ENCODE results near the gene CPT1B. TPM values are rescaled to one million over a fixed set of nuclear protein-coding genes. Genes with fewer than 3 reads are reported as not detected.
"Not testable (repeated sequence)": the region's sequence is repeated elsewhere in the genome, so short reads cannot be mapped to it uniquely, and the experiment has no call there.

The CPT1B gene
- total and polyA plus RNA-seq, 2 donors (not counting 1 experiment from before 2014, with no cell fraction given) = 55.0 to 109 TPM

GRCh38 chr22:50609599-50609998 lies 31.4 kb upstream of the CPT1B start:
- ChIA-PET CTCF (no interaction called here), POLR2A (no interaction called here)
- Histone ChIP-seq H3K9ac (ENCODE audit: low read length) (no peak overlapping the region), H3K36me3 (replicated peaks in 1 of 2; ENCODE audit: control extremely low read depth in 1 of 2, control insufficient read depth in 1 of 2, extremely low read depth in 1 of 2, insufficient read depth in 2 of 2, low read length in 1 of 2) (no peaks in the 10 kb centered on the region), H3K79me2 (ENCODE audit: control insufficient read depth, insufficient read depth, low read length) (no peaks in the 10 kb centered on the region), H3K4me3 (ENCODE audit: control extremely low read depth in 1 of 5, extremely low read depth in 1 of 5, insufficient read depth in 1 of 5, low read depth in 2 of 5, low read length in 4 of 5) (no peak overlapping the region), H3K4me2 (replicated peaks; ENCODE audit: low read depth, low read length, poor library complexity, severe bottlenecking) (no peak overlapping the region), H4K20me1 (ENCODE audit: control insufficient read depth, insufficient read depth, low read length, poor library complexity, severe bottlenecking) (no peaks in the 10 kb centered on the region), H2AFZ (ENCODE audit: insufficient read depth, low read depth, low read length, poor library complexity, severe bottlenecking) (no peak overlapping the region), H3K9me3 (ENCODE audit: control extremely low read depth in 1 of 3, control insufficient read depth in 2 of 3, insufficient read depth in 1 of 3, low read length in 2 of 3) (peaks cover 0 to 9% (median 0%) of the 10 kb centered on the region in 3 donors), H3K4me1 (ENCODE audit: control insufficient read depth in 2 of 2, insufficient read depth in 2 of 2, low read length in 2 of 2) (no peaks in the 10 kb centered on the region), H3K27ac (ENCODE audit: low read length in 2 of 2) (no peak overlapping the region), H3K27me3 (replicated peaks in 1 of 4; ENCODE audit: control extremely low read depth in 1 of 4, control insufficient read depth in 3 of 4, insufficient read depth in 4 of 4, low read length in 3 of 4) (peaks cover 0 to 46% (median 3%) of the 10 kb centered on the region in 4 experiments)
- peaks cover 1% of the 10 kb centered on the region for H3K4me1 Mint-ChIP-seq
- no peak overlapping the region for H3K27ac Mint-ChIP-seq
- ATAC-seq (ENCODE audit: low read depth) = no peak
- peaks cover 43% of the 10 kb centered on the region for H3K27me3 Mint-ChIP-seq
- no peaks in the 10 kb centered on the region for H3K9me3 Mint-ChIP-seq (ENCODE audit: insufficient read depth)
- TF ChIP-seq CTCF (IDR thresholded peaks at IDR 0.05) (no peak), EZH2 (IDR thresholded peaks at IDR 0.05; ENCODE audit: borderline replicate concordance, insufficient read depth, low read depth, low read length, poor library complexity, severe bottlenecking) (no peak)
- intact Hi-C loops (cut with micrococcal nuclease) = no loop called here
- H3K4me3 Mint-ChIP-seq = no peak overlapping the region
- DNase-seq = no peak
- 90% methylated on average over 12 of the region's 12 CpGs for WGBS (ENCODE audit: insufficient coverage)

GRCh38 chr22:50608996-50609395 lies 30.8 kb upstream of the CPT1B start:
- Mint-ChIP-seq H3K4me3 (no peak overlapping the region), H3K4me1 (peaks cover 1% of the 10 kb centered on the region), H3K27ac (no peak overlapping the region), H3K27me3 (peaks cover 43% of the 10 kb centered on the region), H3K9me3 (ENCODE audit: insufficient read depth) (no peaks in the 10 kb centered on the region)
- Histone ChIP-seq H3K27ac (ENCODE audit: low read length in 2 of 2) (no peak overlapping the region), H4K20me1 (ENCODE audit: control insufficient read depth, insufficient read depth, low read length, poor library complexity, severe bottlenecking) (no peaks in the 10 kb centered on the region), H3K27me3 (replicated peaks in 1 of 4; ENCODE audit: control extremely low read depth in 1 of 4, control insufficient read depth in 3 of 4, insufficient read depth in 4 of 4, low read length in 3 of 4) (peaks cover 0 to 46% (median 3%) of the 10 kb centered on the region in 4 experiments), H3K4me1 (ENCODE audit: control insufficient read depth in 2 of 2, insufficient read depth in 2 of 2, low read length in 2 of 2) (no peaks in the 10 kb centered on the region), H3K4me2 (replicated peaks; ENCODE audit: low read depth, low read length, poor library complexity, severe bottlenecking) (no peak overlapping the region), H2AFZ (ENCODE audit: insufficient read depth, low read depth, low read length, poor library complexity, severe bottlenecking) (no peak overlapping the region), H3K9me3 (ENCODE audit: control extremely low read depth in 1 of 3, control insufficient read depth in 2 of 3, insufficient read depth in 1 of 3, low read length in 2 of 3) (peaks cover 0 to 9% (median 0%) of the 10 kb centered on the region in 3 donors), H3K9ac (ENCODE audit: low read length) (no peak overlapping the region), H3K4me3 (ENCODE audit: control extremely low read depth in 1 of 5, extremely low read depth in 1 of 5, insufficient read depth in 1 of 5, low read depth in 2 of 5, low read length in 4 of 5) (no peak overlapping the region), H3K79me2 (ENCODE audit: control insufficient read depth, insufficient read depth, low read length) (no peaks in the 10 kb centered on the region), H3K36me3 (replicated peaks in 1 of 2; ENCODE audit: control extremely low read depth in 1 of 2, control insufficient read depth in 1 of 2, extremely low read depth in 1 of 2, insufficient read depth in 2 of 2, low read length in 1 of 2) (no peaks in the 10 kb centered on the region)
- intact Hi-C loops (cut with micrococcal nuclease) = no loop called here
- no peak for TF ChIP-seq CTCF (IDR thresholded peaks at IDR 0.05)
- no peak for TF ChIP-seq EZH2 (IDR thresholded peaks at IDR 0.05; ENCODE audit: borderline replicate concordance, insufficient read depth, low read depth, low read length, poor library complexity, severe bottlenecking)
- WGBS (ENCODE audit: insufficient coverage) = 92% methylated on average over 2 of the region's 10 CpGs
- ATAC-seq (ENCODE audit: low read depth) (no peak), DNase-seq (no peak)
- ChIA-PET CTCF (no interaction called here), POLR2A (no interaction called here)

GRCh38 chr22:50608058-50608840 lies 30.0 kb upstream of the CPT1B start:
- H2AFZ ChIP-seq (ENCODE audit: insufficient read depth, low read depth, low read length, poor library complexity, severe bottlenecking); H3K4me3 ChIP-seq (ENCODE audit: control extremely low read depth in 1 of 5, extremely low read depth in 1 of 5, insufficient read depth in 1 of 5, low read depth in 2 of 5, low read length in 4 of 5); H4K20me1 ChIP-seq (ENCODE audit: control insufficient read depth, insufficient read depth, low read length, poor library complexity, severe bottlenecking); H3K36me3 ChIP-seq (replicated peaks in 1 of 2; ENCODE audit: control extremely low read depth in 1 of 2, control insufficient read depth in 1 of 2, extremely low read depth in 1 of 2, insufficient read depth in 2 of 2, low read length in 1 of 2); H3K79me2 ChIP-seq (ENCODE audit: control insufficient read depth, insufficient read depth, low read length); ATAC-seq (ENCODE audit: low read depth); CTCF ChIA-PET; H3K4me1 ChIP-seq (ENCODE audit: control insufficient read depth in 2 of 2, insufficient read depth in 2 of 2, low read length in 2 of 2); intact Hi-C loops (cut with micrococcal nuclease); DNase-seq; H3K9ac ChIP-seq (ENCODE audit: low read length); H3K9me3 Mint-ChIP-seq (ENCODE audit: insufficient read depth); H3K9me3 ChIP-seq (ENCODE audit: control extremely low read depth in 1 of 3, control insufficient read depth in 2 of 3, insufficient read depth in 1 of 3, low read length in 2 of 3); H3K4me3 Mint-ChIP-seq; H3K4me2 ChIP-seq (replicated peaks; ENCODE audit: low read depth, low read length, poor library complexity, severe bottlenecking); POLR2A ChIA-PET; H3K27ac ChIP-seq (ENCODE audit: low read length in 2 of 2); H3K4me1 Mint-ChIP-seq; H3K27ac Mint-ChIP-seq: not testable (repeated sequence)
- H3K27me3 Mint-ChIP-seq = peaks cover 40% of the 10 kb centered on the region
- H3K27me3 ChIP-seq (replicated peaks in 1 of 4; ENCODE audit: control extremely low read depth in 1 of 4, control insufficient read depth in 3 of 4, insufficient read depth in 4 of 4, low read length in 3 of 4) = peaks cover 0 to 47% (median 5%) of the 10 kb centered on the region in 4 experiments
- WGBS (ENCODE audit: insufficient coverage) = 88% methylated on average over 34 of the region's 39 CpGs
